Natural killer cell (primary cell): ENCODE measurements around the gene ENHO. TPM values are rescaled to one million over a fixed set of nuclear protein-coding genes. Genes with fewer than 3 reads are reported as not detected.

Experiments used
- ATAC-seq, 3 donors: fragments of 150-1000 bp in 2 of 3; fragments of 200-7000 bp in 1 of 3; cut with Tn5 transposase; 1 replicate in 1 of 3; 2 replicates in 2 of 3; pipeline ENCODE4 v1.10.0; 2021; ENCODE audit warnings: mild to moderate bottlenecking in 2 of 3, moderate library complexity in 2 of 3
- DNase-seq, 2 donors: peaks; one replicate each; pipeline versions ENCODE4 v3.0.0 to v3.0.0-alpha.2; 2013 to 2021; ENCODE audit warnings: mixed read lengths in 1 of 2
- H3K27ac ChIP-seq: one replicate; pipeline ENCODE4 v1.5.1; 2013; ENCODE audit warnings: mild to moderate bottlenecking, low read length
- H3K27me3 ChIP-seq: one replicate; pipeline ENCODE4 v1.6.1; 2013; ENCODE audit warnings: low read length; ENCODE audit not compliant: control insufficient read depth, insufficient read depth
- H3K36me3 ChIP-seq: one replicate; pipeline ENCODE4 v1.6.1; 2013; ENCODE audit warnings: low read length; ENCODE audit not compliant: control insufficient read depth, insufficient read depth
- H3K4me1 ChIP-seq: one replicate; pipeline ENCODE4 v1.6.1; 2013; ENCODE audit warnings: low read length; ENCODE audit not compliant: control insufficient read depth, insufficient read depth
- H3K4me3 ChIP-seq: one replicate; pipeline ENCODE4 v1.5.1; 2013; ENCODE audit warnings: low read length
- H3K9me3 ChIP-seq: one replicate; pipeline ENCODE4 v1.6.1; 2013; ENCODE audit warnings: low read length; ENCODE audit not compliant: control insufficient read depth, insufficient read depth
- H3K27ac Mint-ChIP-seq, 2 donors: one replicate each; pipeline ENCODE4 v1.8.0; 2022; ENCODE audit warnings: mild to moderate bottlenecking in 2 of 2, mixed read lengths in 2 of 2, moderate library complexity in 1 of 2
- H3K27me3 Mint-ChIP-seq, 2 donors: one replicate each; pipeline ENCODE4 v1.8.0; 2022; ENCODE audit warnings: low read depth in 2 of 2, mixed read lengths in 2 of 2
- H3K36me3 Mint-ChIP-seq: one replicate; pipeline ENCODE4 v1.8.0; 2022; ENCODE audit warnings: mixed read lengths
- H3K4me1 Mint-ChIP-seq, 2 donors: one replicate each; pipeline ENCODE4 v1.8.0; 2022; ENCODE audit warnings: mixed read lengths in 2 of 2
- H3K4me3 Mint-ChIP-seq: one replicate; pipeline ENCODE4 v1.8.0; 2022; ENCODE audit warnings: mild to moderate bottlenecking, moderate library complexity, mixed read lengths
- H3K9me3 Mint-ChIP-seq, 2 donors: one replicate each; pipeline ENCODE4 v1.8.0; 2022; ENCODE audit warnings: mixed read lengths in 2 of 2
- WGBS: methylation state at CpG from one replicate; pipeline ENCODE4 v1.1.7; 2013; ENCODE audit warnings: missing lambda C conversion rate; ENCODE audit not compliant: insufficient coverage; 5-methylcytosine and 5-hydroxymethylcytosine counted together
- intact Hi-C: fragments of 100-400 bp; cut with micrococcal nuclease; formaldehyde crosslinking; loops from one replicate; pipeline ENCODE4 v1.14.2; 2022
- total RNA-seq, 4 donors: library from RNA; stranded (reverse); fragments of 120-200 nt in 1 of 4; gene quantifications; one replicate each; pipeline versions ENCODE4 v1.2.3 to v1.2.4, GENCODE V29; 2013 to 2022
- TF ChIP-seq, protein P1 (sequence below): fragments of 200-600 bp; IDR thresholded peaks from one replicate; pipeline ENCODE4 v1.8.0; 2022; ENCODE audit warnings: antibody characterized with exemption

ENHO gene
- total RNA-seq, 3 donors from 2014 or later (not counting 1 experiment from before 2014, with no cell fraction given): 0.34 to 1.7 TPM; not detected in 1

DNA sequence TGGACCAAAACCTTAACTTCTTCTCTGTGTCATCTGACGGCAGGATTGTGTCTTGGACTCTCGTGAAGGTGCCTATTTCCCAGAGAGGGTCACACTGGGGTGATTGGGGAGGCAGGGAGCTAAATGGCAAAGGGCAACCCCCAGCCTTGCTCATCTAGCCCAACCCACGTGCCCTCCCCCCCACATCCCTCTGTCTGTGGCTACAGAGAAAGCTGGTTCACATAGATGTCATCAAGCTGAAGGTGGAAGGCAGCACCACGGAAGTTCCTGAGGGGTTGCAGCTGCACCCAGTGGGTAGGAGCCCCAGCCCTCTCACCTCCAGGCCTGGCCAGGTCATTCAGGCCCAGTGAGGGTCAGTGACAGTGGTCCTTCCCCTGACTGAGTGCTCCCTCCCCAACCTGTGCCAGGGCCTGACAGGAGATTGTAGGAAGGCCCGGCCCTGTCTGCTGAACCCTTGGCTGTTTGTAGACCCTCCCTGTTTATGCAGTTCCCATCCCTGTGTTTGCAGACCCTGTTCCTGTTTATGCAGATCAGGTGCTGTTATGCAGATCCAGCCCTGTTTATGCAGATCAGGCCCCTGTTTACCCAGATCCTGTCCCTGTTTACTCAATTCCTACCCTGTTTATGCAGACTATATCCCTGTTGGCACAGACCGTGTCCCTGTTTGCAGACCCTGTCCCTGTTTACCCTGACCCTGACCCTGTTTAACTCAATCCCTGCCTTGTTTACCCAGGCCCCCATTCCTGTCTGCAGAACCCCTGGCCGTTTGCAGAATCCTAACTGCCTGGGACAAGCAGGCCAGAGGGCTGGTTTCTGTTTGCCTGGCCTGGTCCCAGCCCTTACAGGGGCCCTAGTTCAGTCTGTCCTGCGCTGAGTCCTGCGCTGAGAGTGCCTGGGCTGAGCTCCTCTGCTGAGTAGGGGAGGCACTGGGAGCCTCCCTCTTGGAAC lies 10.4 kb downstream of the ENHO start:
- no peaks in the 10 kb centered on the region for H3K27me3 Mint-ChIP-seq
- intact Hi-C loops: no loop called here
- no peaks in the 10 kb centered on the region for H3K36me3 Mint-ChIP-seq
- Histone ChIP-seq H3K9me3 (no peaks in the 10 kb centered on the region), H3K4me1 (no peaks in the 10 kb centered on the region), H3K36me3 (no peaks in the 10 kb centered on the region), H3K27ac (no peak overlapping the region), H3K4me3 (no peak overlapping the region), H3K27me3 (no peaks in the 10 kb centered on the region)
- ATAC-seq: no peak
- no peak for DNase-seq
- H3K4me3 Mint-ChIP-seq: no peak overlapping the region
- TF ChIP-seq, protein P1, sequence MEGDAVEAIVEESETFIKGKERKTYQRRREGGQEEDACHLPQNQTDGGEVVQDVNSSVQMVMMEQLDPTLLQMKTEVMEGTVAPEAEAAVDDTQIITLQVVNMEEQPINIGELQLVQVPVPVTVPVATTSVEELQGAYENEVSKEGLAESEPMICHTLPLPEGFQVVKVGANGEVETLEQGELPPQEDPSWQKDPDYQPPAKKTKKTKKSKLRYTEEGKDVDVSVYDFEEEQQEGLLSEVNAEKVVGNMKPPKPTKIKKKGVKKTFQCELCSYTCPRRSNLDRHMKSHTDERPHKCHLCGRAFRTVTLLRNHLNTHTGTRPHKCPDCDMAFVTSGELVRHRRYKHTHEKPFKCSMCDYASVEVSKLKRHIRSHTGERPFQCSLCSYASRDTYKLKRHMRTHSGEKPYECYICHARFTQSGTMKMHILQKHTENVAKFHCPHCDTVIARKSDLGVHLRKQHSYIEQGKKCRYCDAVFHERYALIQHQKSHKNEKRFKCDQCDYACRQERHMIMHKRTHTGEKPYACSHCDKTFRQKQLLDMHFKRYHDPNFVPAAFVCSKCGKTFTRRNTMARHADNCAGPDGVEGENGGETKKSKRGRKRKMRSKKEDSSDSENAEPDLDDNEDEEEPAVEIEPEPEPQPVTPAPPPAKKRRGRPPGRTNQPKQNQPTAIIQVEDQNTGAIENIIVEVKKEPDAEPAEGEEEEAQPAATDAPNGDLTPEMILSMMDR: no peak
- H3K27ac Mint-ChIP-seq: no peak overlapping the region
- H3K9me3 Mint-ChIP-seq: no peaks in the 10 kb centered on the region
- 81% methylated on average over 9 of the region's 9 CpGs for WGBS
- H3K4me1 Mint-ChIP-seq: no peaks in the 10 kb centered on the region

DNA sequence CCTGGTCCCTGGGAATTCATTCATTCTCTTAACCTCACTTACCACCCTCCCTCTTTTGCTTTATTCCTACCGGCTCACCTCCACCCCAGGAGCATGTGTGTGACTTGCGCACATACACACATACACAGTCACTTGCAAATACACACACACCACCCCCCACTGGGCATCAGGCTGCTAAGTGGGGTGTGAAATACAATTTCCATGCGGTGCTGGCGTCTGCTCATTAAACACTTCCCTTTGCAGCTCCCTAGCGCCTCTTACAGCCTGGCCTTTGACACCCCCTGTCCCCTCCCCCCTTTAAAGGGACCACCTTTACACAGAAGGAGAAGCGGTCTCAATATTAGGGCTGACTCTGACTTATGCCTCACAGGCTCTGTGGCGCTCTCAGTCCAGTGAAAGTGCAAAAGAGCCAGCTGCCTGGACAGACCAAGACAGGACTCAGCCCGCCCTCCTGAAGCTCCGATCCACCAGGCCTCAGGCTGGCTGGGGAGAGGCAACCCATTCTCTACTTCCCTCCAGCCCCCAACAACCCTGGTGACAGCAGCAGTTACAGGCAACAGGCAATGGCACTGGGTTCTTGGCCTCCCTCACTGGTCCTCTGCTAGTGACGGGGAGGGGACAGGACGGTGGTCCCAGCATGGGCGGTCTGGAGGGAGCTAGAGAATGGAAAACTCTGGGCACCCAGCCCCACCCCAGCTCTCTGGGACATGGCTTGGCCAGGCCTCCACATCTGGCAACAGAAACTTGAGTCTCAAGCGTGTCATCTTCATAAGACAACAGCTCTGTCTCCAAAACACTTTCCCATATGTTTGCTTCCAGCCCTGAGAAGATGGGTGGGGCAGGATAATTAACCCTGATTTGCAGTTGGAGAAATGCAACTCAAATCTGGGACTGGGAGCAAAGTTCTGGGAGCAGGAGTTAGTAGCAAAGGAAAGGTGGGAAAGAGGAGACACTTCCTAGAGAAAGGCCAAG lies 12.0 kb downstream of the ENHO start:
- H3K27me3 Mint-ChIP-seq: no peaks in the 10 kb centered on the region
- H3K27ac Mint-ChIP-seq: no peak overlapping the region
- H3K4me1 Mint-ChIP-seq: no peaks in the 10 kb centered on the region
- no peaks in the 10 kb centered on the region for H3K27me3 ChIP-seq
- H3K4me1 ChIP-seq: no peaks in the 10 kb centered on the region
- no peaks in the 10 kb centered on the region for H3K36me3 Mint-ChIP-seq
- no peak overlapping the region for H3K4me3 ChIP-seq
- DNase-seq (no peak), ATAC-seq (no peak)
- TF ChIP-seq, protein P1: no peak
- H3K36me3 ChIP-seq: no peaks in the 10 kb centered on the region
- 87% methylated on average over 13 of the region's 13 CpGs for WGBS
- H3K9me3 Mint-ChIP-seq: no peaks in the 10 kb centered on the region
- intact Hi-C loops: no loop called here
- no peak overlapping the region for H3K4me3 Mint-ChIP-seq
- H3K27ac ChIP-seq: no peak overlapping the region
- no peaks in the 10 kb centered on the region for H3K9me3 ChIP-seq

DNA sequence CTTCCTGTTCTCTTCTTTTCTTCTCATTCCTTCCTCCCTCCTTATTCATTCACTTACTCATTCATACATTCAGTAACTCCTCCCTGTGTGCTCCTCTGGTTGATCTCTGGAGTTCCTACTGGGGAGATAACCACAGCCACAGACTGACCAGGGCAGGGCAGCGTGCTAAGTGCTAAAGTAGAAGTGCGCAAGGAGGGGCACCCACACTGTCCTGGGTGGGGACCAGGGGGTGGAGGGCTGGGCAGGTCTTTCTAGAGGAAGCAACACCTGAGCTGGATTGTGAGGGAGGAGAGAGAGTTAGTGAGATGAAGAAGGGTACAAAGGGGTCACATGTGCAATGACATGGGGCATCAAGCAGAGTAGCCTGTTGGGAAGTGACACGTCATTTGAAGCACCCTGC lies 13.8 kb downstream of the ENHO start:
- no peaks in the 10 kb centered on the region for H3K36me3 Mint-ChIP-seq
- Histone ChIP-seq H3K4me1 (no peaks in the 10 kb centered on the region), H3K4me3 (no peak overlapping the region), H3K36me3 (no peaks in the 10 kb centered on the region), H3K9me3 (no peaks in the 10 kb centered on the region), H3K27ac (no peak overlapping the region), H3K27me3 (no peaks in the 10 kb centered on the region)
- no peak overlapping the region for H3K27ac Mint-ChIP-seq
- H3K4me3 Mint-ChIP-seq: no peak overlapping the region
- intact Hi-C loops: no loop called here
- no peak for DNase-seq
- TF ChIP-seq, protein P1: no peak
- H3K27me3 Mint-ChIP-seq: peaks cover 0 to 5% of the 10 kb centered on the region in 2 donors
- H3K4me1 Mint-ChIP-seq: no peaks in the 10 kb centered on the region
- ATAC-seq: no peak
- WGBS: 83% methylated on average over 3 of the region's 3 CpGs
- no peaks in the 10 kb centered on the region for H3K9me3 Mint-ChIP-seq
